Activated naive CD4-positive, alpha-beta T cell treated with anti-CD3 and anti-CD28 coated beads, Interleukin-2, amount 10 ng/mL, durations not matched to agents 7 days and 5 days (primary cell): ENCODE measurements around the gene H3-3A.
A peak's percentile ranks its signal among the peaks of the same experiment; 100 is the strongest.

Experiments
- CTCF ChIA-PET: fragments of 350-600 bp; sonication (Branson Sonifier 250); formaldehyde crosslinking; loops from one replicate; lab custom pipeline; 2021; ENCODE audit warnings: antibody characterized with exemption; lab: Charles Lee
- DNase-seq: peaks from one replicate; pipeline ENCODE4 v3.0.0-alpha.2; 2020
- H3K27ac Mint-ChIP-seq: one replicate; pipeline ENCODE4 v1.8.0; 2021; ENCODE audit warnings: mild to moderate bottlenecking, moderate library complexity, mixed read lengths
- H3K27me3 Mint-ChIP-seq: one replicate; pipeline ENCODE4 v1.8.0; 2021; ENCODE audit warnings: mild to moderate bottlenecking, mixed read lengths
- H3K36me3 Mint-ChIP-seq: one replicate; pipeline ENCODE4 v1.8.0; 2021; ENCODE audit warnings: mixed read lengths
- H3K4me1 Mint-ChIP-seq: one replicate; pipeline ENCODE4 v1.8.0; 2021; ENCODE audit warnings: mixed read lengths
- H3K4me3 Mint-ChIP-seq: one replicate; pipeline ENCODE4 v1.8.0; 2021; ENCODE audit warnings: mild to moderate bottlenecking, moderate library complexity, mixed read lengths
- H3K9me3 Mint-ChIP-seq: one replicate; pipeline ENCODE4 v1.8.0; 2021; ENCODE audit warnings: mixed read lengths

H3-3A gene

DNA sequence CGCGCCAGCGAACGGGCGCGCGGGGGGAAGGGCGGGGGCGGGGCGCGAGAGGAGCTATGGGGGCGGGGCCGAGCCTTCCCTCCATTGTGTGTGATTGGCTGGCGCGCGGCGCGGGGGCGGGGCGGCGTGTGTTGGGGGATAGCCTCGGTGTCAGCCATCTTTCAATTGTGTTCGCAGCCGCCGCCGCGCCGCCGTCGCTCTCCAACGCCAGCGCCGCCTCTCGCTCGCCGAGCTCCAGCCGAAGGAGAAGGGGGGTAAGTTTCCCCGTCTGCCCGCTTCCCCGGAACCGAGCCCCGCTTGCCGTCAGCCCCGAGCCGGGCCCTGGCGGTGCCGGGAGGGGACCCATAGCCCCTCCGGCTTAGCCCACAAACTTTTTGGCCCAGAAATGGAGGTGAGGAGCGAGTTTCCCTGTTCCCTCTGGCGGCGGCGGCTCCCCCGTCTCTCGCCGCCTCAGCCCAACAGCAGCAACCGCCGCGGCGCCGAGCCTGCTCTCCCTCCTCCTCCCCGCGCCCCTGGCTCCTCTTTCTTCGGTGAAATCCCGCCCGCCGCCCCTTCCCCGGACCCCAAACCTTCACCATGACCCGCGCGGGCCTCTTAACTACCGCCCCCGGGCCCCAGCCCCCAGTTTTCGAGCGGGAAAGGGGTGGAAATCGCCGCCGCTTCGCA is at the start of gene H3-3A:
Gene H3-3A (plus strand): TSS at position 159 of the 666 bp plus-strand sequence. CDS start 1,636 bp downstream, outside the sequence.
- peak; percentile 98 for DNase-seq
- CTCF ChIA-PET = interaction anchor here (0.6 to 3.8 kb wide), 3 partner anchors 63 to 335 kb away, joined by 3 to 13 read pairs (median 4); partner anchors contain the start of gene SDE2
- H3K9me3 Mint-ChIP-seq = no peaks in the 10 kb centered on the region
- H3K4me3 Mint-ChIP-seq = peak within 1 kb of the TSS; percentile 100
- H3K36me3 Mint-ChIP-seq = peaks cover 50% of the 10 kb centered on the region
- peaks cover 41% of the 10 kb centered on the region for H3K4me1 Mint-ChIP-seq
- H3K27me3 Mint-ChIP-seq = no peaks in the 10 kb centered on the region
- H3K27ac Mint-ChIP-seq = peak within 1 kb of the TSS; percentile 100

DNA sequence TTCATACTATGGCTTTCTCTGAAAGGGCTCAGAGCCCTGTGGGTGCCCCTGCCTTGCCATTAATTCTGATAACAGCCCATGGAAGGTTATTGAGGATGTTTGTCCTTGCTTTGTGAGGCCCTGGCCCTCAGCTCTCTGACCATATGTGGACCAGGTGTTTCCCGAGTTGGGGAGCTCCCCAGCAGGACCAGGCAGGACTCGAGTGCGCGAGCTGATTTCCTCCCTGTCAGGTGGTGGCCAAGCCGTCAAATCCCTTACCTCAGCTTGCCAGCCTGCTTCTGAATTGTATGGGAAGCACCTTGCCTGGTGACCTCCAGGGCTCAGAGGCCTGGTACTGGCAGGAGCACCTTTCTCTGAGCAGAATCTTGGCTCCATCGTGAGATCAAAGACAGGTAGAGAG is 45.4 kb upstream of the H3-3A start:
- no peak overlapping the region for H3K27ac Mint-ChIP-seq
- no peak for DNase-seq
- H3K27me3 Mint-ChIP-seq = peaks cover 21% of the 10 kb centered on the region
- CTCF ChIA-PET = no interaction called here
- H3K4me3 Mint-ChIP-seq = no peak overlapping the region
- no peaks in the 10 kb centered on the region for H3K9me3 Mint-ChIP-seq
- H3K4me1 Mint-ChIP-seq = no peaks in the 10 kb centered on the region
- no peaks in the 10 kb centered on the region for H3K36me3 Mint-ChIP-seq

DNA sequence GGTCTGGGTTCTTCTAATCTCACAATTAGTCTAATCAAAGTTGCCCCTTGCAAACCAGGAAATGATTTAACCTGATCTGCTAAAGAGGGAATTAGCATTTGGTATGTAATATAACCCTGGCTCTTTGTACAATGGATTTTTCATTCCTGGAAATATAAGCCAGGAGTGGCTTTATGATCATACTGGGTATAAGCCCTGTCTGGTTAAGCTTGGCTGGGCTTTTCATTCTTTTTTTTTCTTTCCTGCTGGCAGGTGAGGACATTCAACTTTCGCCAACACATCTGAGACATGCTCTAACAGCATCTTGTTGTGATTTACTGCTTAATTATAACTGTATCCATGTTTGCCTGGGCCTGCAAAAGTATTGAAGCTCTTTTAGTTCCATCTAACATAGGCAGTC is 42.9 kb upstream of the H3-3A start:
- Mint-ChIP-seq H3K27ac (no peak overlapping the region), H3K36me3 (no peaks in the 10 kb centered on the region), H3K27me3 (peaks cover 7% of the 10 kb centered on the region), H3K4me1 (no peaks in the 10 kb centered on the region), H3K4me3 (no peak overlapping the region), H3K9me3 (no peaks in the 10 kb centered on the region)
- CTCF ChIA-PET = no interaction called here
- no peak for DNase-seq

DNA sequence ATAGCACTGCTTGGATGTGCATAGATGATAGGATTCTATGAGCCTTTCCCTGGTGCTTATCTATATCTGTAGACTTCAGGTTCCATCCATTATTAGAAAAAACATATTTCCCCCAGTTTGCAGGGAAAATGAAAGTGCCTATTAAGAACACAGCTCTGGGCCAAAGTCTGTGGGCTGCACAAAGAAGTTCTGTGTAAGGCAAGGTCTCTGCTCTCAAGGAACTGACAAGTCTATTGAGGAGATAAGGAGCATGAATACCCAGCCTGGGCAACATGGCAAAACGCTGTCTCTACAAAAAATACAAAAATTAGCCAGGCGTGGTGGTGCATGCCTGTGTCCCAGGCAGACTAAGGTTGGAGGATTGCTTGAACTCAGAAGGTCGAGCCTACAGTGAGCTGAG is 41.1 kb upstream of the H3-3A start:
- H3K27ac Mint-ChIP-seq = no peak overlapping the region
- CTCF ChIA-PET = interaction anchor here (1.1 kb wide), 1 partner anchor 59 kb away, joined by 3 read pairs; no protein-coding TSS in a partner anchor
- no peaks in the 10 kb centered on the region for H3K4me1 Mint-ChIP-seq
- H3K9me3 Mint-ChIP-seq = no peaks in the 10 kb centered on the region
- no peak overlapping the region for H3K4me3 Mint-ChIP-seq
- no peaks in the 10 kb centered on the region for H3K36me3 Mint-ChIP-seq
- H3K27me3 Mint-ChIP-seq = peaks cover 5% of the 10 kb centered on the region
- no peak for DNase-seq

DNA sequence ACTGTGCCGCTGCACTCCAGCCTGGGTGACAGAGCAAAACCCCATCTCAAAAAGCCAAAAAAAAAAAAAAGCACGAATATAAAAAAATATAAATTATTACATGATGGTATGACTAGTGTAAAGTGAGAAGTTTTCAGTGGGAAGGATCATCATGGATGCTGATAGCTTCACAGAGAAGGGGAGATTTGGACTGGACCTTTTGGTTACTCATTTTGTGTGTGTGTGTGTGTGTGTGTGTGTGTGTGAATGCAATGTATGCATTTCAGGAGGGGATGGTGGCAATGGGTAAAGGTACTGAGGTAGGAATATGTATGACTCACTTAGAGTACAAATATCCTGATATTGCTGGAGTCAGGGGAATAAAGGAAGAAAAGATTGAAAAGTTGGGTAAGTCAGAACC is 40.7 kb upstream of the H3-3A start:
- no peaks in the 10 kb centered on the region for H3K36me3 Mint-ChIP-seq
- H3K9me3 Mint-ChIP-seq = no peaks in the 10 kb centered on the region
- DNase-seq = no peak
- H3K27me3 Mint-ChIP-seq = peaks cover 5% of the 10 kb centered on the region
- H3K4me3 Mint-ChIP-seq = no peak overlapping the region
- CTCF ChIA-PET = interaction anchor here (1.1 kb wide), 1 partner anchor 59 kb away, joined by 3 read pairs; no protein-coding TSS in a partner anchor
- no peak overlapping the region for H3K27ac Mint-ChIP-seq
- peaks cover 3% of the 10 kb centered on the region for H3K4me1 Mint-ChIP-seq

DNA sequence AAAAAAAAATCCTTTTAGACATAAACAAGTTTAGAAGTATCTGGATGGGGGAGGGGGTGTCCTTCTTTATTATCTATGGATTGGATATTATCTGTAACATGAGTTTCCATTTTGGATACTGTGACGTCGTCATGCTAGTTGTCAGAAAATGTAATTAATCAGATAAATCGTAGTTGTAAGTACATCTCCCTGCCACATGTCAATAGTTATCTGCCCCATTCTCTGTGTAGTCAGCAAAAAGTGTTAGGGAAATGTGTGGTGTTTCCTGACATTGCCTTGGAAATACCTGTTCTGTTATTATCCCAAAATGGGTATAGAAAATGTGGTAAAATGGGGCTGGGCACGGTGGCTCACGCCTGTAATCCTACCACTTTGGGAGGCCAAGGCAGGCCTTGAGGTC is 38.8 kb upstream of the H3-3A start:
- no peaks in the 10 kb centered on the region for H3K36me3 Mint-ChIP-seq
- DNase-seq = no peak
- peaks cover 5% of the 10 kb centered on the region for H3K4me1 Mint-ChIP-seq
- no peak overlapping the region for H3K4me3 Mint-ChIP-seq
- no peak overlapping the region for H3K27ac Mint-ChIP-seq
- H3K9me3 Mint-ChIP-seq = no peaks in the 10 kb centered on the region
- peaks cover 8% of the 10 kb centered on the region for H3K27me3 Mint-ChIP-seq
- CTCF ChIA-PET = no interaction called here

DNA sequence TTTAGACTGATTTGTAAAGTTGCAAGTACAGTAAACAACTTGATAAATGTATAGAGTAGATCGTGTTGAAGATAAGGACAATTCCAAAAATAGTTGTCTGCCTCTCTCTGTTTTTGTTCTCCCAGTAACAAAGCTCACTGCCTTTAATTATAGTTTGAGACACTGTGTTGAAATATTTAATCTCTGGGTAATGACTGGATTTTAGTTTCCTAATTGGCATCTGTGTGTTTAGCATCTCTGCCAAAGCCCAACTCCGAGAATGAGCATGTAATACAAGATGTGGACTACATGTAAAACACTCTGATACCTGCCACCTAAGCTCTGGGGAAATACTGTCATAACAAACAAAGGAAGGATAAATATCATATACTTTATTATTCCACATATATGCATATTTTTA is 35.7 kb upstream of the H3-3A start:
- Mint-ChIP-seq H3K9me3 (no peaks in the 10 kb centered on the region), H3K36me3 (no peaks in the 10 kb centered on the region), H3K27me3 (peaks cover 11% of the 10 kb centered on the region), H3K4me1 (peaks cover 5% of the 10 kb centered on the region), H3K27ac (no peak overlapping the region), H3K4me3 (no peak overlapping the region)
- CTCF ChIA-PET = no interaction called here
- no peak for DNase-seq

DNA sequence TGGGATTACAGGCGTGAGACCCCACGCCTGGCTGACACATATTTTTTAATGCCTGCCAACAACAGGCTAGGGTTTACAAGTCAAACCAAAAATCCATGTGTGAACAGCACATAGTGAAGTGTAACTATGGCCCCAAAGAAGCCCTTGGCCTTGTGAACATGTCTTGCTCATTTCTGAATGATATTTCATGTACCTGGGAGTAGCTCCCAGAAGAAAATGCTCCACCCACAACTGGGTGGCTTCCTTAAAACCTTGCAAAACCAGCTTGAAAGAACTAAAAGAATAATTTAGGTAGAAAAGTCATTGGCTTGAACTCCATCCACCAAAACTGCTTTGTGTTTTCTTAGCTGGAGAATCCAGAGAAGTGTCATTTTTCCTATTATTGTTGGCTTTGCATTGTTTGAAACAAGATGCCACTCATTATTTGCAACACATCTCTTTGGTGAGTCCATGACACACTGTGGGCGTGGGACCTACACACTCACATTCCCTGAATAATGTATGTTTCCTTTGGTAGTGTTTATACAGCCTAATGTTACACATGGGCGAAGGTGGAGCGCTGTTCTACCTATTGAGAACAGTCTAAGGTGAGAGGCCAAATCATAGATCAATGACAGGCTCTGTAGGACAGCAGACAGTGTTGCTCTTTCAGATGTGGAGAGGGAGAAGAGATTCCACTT is 34.8 kb upstream of the H3-3A start:
- H3K9me3 Mint-ChIP-seq = no peaks in the 10 kb centered on the region
- no peak overlapping the region for H3K4me3 Mint-ChIP-seq
- no peaks in the 10 kb centered on the region for H3K36me3 Mint-ChIP-seq
- CTCF ChIA-PET = no interaction called here
- H3K27me3 Mint-ChIP-seq = peaks cover 11% of the 10 kb centered on the region
- H3K4me1 Mint-ChIP-seq = peaks cover 5% of the 10 kb centered on the region
- H3K27ac Mint-ChIP-seq = no peak overlapping the region
- DNase-seq = no peak

DNA sequence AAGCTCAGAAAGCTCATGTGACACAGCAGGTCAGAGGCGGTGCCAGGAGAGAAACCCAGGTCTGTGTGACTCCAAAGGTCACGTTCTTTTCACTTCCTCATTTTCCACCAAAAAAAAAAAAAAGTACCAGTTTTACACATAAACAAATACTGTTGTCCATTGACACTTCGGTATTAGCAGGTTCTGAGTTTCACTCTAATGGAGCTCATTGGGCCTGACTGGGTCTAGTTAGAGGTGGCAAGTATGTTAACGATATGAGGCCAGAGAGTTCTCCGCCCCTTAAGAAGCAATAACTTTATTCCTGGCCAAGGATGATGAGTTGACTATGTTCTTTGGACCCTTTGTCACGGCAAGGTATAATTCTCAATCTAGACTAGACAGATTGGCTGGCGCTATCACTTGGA is 33.4 kb upstream of the H3-3A start:
- DNase-seq = no peak
- no peaks in the 10 kb centered on the region for H3K9me3 Mint-ChIP-seq
- CTCF ChIA-PET = interaction anchor here (0.7 kb wide), 1 partner anchor 15 kb away, joined by 4 read pairs; no protein-coding TSS in a partner anchor
- no peak overlapping the region for H3K4me3 Mint-ChIP-seq
- no peak overlapping the region for H3K27ac Mint-ChIP-seq
- H3K27me3 Mint-ChIP-seq = peaks cover 11% of the 10 kb centered on the region
- H3K36me3 Mint-ChIP-seq = no peaks in the 10 kb centered on the region
- peaks cover 5% of the 10 kb centered on the region for H3K4me1 Mint-ChIP-seq

DNA sequence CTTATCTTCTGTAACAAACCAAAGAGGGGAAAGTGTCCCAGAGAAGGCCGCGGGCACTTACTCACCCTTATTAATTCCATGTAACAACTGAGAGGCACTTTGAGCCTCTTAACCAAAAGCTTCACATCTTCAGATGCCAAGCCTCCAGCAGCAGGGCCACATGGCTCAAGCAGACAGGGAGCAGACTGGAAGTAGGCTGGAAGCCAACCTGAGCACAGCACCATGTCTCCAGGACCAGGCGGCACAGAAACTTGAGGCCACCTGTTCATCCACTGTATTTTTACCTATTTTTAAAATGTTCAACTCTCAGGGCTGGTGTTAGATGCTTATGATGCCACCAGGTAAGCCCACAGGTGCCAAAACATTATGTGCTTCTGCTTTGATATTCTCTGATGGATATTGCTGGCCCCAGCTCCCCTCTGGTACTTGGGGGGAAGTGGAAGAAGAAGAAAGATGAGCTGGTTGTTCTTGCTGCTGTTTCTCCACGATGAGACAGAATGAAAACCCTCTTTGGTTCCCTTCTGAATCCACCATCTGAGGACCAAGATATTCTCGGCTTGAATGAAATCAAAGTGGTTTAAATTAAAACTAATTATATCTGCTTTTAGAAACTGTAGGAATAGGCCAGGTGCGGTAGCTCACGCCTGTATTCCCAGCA is 32.8 kb upstream of the H3-3A start:
- Mint-ChIP-seq H3K27me3 (peaks cover 11% of the 10 kb centered on the region), H3K27ac (no peak overlapping the region), H3K4me1 (peaks cover 5% of the 10 kb centered on the region), H3K36me3 (no peaks in the 10 kb centered on the region), H3K9me3 (no peaks in the 10 kb centered on the region), H3K4me3 (no peak overlapping the region)
- no peak for DNase-seq
- CTCF ChIA-PET = no interaction called here

DNA sequence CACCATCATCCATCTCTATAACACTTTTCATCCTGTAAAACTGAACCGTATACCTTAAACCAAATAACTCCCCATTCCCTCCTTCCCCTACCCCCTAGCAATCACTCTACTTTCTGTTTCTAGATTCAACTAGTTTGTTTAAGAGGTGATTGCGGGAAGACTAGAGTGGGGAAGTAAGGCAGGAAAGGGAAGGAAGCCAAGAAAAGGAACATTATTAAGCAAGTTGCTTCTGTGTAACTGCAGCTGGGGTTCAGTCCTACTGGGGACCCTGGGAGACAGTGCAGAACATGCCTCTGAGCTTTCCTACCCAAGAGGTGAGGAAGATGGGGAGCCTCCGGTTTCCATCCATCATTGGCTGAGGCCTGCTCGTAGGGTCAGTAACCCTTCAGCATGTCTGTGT is 28.9 kb upstream of the H3-3A start:
- Mint-ChIP-seq H3K4me1 (no peaks in the 10 kb centered on the region), H3K27ac (no peak overlapping the region)

DNA sequence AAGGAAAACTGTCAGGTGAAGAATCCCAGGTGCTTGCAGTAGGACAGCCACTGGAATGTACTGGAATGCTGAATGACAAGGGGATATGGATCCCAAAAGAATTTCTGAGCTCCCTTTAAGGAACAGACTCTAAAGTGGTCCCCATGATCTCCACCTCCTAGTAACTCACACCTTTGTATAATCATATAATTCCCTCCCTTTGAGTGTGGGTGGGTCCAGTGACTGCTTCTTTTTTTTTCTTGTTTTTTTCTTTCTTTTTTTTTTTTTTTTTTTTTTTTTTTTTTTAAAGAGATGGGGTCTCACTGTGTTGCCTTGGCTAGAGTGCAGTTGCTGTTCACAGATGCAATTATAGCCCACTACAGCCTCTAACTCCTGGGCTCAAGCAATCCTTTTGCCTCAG is 28.5 kb upstream of the H3-3A start:
- DNase-seq = no peak
- H3K9me3 Mint-ChIP-seq = no peaks in the 10 kb centered on the region
- H3K36me3 Mint-ChIP-seq = no peaks in the 10 kb centered on the region
- peaks cover 7% of the 10 kb centered on the region for H3K27me3 Mint-ChIP-seq
- H3K4me3 Mint-ChIP-seq = no peak overlapping the region
- H3K4me1 Mint-ChIP-seq = no peaks in the 10 kb centered on the region
- no peak overlapping the region for H3K27ac Mint-ChIP-seq
- CTCF ChIA-PET = no interaction called here

More for the DNA sequence above, 28.9 kb upstream of the H3-3A start:
- DNase-seq = no peak
- H3K9me3 Mint-ChIP-seq = no peaks in the 10 kb centered on the region
- no peak overlapping the region for H3K4me3 Mint-ChIP-seq
- H3K36me3 Mint-ChIP-seq = no peaks in the 10 kb centered on the region
- CTCF ChIA-PET = no interaction called here
- peaks cover 8% of the 10 kb centered on the region for H3K27me3 Mint-ChIP-seq

DNA sequence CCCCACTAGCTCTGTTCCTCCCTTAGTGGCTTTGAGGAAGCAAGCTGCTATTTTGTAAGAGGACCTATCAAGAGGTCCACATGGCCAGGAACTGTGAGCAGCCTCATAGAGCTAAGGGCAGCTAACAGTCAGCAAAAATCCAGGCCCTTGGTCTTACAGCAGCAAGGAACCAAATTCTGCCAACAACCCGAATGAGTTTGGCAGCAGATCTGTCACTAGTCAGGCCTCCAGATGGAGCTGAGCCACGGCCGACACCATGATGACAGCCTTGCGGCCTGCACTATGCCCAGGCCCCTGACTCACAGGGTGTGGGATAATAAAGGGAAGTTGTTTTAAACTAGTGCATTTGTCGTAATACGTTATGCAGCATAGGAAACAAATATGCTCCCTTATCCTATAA is 28.0 kb upstream of the H3-3A start:
- Mint-ChIP-seq H3K9me3 (no peaks in the 10 kb centered on the region), H3K27me3 (peaks cover 7% of the 10 kb centered on the region), H3K4me1 (no peaks in the 10 kb centered on the region), H3K4me3 (no peak overlapping the region), H3K36me3 (no peaks in the 10 kb centered on the region), H3K27ac (no peak overlapping the region)
- no peak for DNase-seq
- CTCF ChIA-PET = no interaction called here

DNA sequence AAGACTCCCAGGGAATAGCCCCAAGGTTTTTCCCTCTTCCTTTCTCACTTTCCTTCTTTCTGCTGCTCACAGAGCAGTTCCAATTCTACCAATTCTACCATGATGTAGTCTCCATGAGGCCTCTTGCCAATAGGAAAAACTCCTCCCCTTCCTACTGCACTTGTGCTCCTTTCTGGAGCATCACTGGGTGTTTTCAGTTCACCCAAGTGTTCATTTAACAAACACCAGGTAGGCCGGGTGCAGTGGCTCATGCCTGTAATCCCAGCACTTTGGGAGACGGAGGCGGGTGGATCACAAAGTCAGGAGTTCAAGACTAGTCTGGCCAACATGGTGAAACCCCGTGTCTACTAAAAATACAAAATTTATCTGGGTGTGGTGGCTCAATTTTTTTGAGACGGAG is 26.6 kb upstream of the H3-3A start:
- DNase-seq = no peak
- CTCF ChIA-PET = no interaction called here
- Mint-ChIP-seq H3K27ac (no peak overlapping the region), H3K4me3 (no peak overlapping the region), H3K36me3 (no peaks in the 10 kb centered on the region), H3K9me3 (no peaks in the 10 kb centered on the region), H3K4me1 (no peaks in the 10 kb centered on the region), H3K27me3 (peaks cover 12% of the 10 kb centered on the region)
